ENCODE measurements around the gene LITAFD.

LITAFD gene

DNA sequence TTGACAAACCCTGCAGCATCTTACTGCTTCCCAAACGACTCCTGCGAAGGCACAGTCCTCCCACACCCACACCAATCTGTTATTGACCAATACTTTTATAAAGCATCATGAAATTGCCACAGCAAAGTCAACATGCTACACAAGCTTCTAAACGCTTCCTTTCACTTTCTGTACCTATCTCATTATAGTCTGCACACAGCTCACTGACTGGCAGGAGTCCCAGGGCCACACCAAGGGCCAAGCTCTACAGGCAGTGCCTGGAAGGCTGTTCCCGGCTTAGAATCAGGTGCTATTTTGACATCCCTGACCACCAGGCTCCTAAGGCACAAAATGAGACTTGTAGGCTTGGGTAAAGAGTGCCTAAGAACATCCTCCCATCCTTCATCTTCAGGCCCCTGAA, 42.1 kb downstream of the LITAFD start:
- no peak for DNase-seq

DNA sequence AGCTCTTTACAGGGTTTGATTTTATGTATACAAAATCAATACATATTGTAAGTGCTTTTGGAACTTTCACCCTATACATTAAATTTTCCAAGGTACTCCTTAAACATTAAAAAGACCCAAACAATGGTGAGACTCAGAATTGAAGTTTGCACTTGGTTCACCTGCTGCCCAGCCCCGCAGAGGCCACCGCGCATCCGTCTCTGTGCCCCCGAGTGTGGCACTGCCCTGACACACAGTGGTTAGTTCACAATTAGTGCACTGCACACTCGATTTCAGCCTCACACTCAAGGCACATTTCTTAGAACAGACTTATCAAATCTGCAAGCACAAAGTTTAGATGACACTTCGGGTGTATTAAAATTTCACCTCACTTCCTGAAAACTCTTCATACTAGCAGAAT, 43.3 kb downstream of the LITAFD start:
- no peak for DNase-seq

DNA sequence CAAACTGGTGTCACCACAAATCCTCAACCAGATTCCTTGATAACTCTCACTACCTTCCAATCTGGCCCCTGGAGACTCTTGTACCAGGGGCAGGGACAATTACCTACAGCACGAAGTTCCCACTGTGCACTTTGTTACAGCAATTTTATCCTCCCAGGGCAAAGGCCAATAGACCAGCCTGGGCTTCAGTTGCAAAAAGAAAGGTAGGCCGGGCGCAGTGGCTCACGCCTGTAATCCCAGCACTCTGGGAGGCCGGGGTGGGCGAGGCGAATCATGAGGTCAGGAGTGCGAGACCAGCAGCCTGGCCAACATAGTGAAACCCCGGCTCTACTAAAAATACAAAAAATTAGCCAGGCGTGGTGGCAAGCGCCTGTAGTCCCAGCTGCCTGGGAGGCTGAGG, 44.7 kb downstream of the LITAFD start:
- no peak for DNase-seq

DNA sequence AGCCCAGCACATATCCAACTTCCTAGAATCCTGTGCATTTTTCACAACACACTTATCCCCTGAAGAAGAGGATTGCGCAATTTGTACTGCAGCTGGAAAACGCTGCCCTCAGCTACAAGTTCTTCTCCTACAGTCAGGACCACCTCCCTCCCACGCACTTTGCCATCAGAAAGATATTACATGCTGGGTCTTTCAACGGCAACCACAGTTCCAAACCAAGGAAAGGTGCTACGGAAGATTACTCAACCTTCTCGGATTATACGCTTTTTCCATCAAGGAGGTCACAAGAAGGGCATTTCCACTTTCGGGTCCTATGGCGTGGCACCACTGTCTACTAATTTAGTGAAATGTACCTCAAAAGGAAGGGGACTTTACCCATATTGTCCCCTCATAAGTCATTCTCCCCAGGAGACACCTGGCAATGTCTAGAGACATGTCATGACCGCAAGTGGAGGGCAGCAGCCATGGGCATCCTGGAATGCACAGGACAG, 46.4 kb downstream of the LITAFD start:
- no peak for DNase-seq

DNA sequence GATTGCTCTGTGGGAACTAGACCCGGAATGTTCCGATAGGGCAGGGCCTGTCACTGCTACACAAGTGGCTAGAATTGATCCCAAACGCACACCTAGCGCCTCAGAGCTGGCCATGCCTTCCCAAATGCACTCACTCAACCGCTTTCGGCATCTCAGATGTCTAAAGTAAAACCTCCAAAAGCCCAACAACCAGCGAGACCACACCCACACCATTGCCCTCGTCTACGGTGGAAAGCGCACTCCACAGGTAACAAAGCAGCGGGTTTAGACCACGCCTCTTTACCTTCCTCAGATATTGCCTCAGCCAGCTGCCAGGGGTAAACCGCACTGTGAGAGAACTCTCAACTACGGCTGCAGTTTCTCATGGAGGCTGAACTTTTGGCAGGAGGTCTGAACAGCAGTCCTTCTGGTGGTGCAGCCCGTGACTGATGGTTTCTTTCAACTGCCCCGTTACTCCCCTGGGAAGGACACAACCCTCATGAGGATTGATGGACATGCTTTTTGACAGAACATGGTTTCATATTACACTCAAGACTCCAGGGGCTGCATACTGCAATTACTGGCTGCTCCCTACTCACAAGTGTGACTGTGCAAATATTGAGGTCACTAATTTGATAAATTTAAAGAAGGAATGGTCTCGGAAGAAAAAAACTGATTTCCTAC, 47.1 kb downstream of the LITAFD start:
- no peak for DNase-seq

DNA sequence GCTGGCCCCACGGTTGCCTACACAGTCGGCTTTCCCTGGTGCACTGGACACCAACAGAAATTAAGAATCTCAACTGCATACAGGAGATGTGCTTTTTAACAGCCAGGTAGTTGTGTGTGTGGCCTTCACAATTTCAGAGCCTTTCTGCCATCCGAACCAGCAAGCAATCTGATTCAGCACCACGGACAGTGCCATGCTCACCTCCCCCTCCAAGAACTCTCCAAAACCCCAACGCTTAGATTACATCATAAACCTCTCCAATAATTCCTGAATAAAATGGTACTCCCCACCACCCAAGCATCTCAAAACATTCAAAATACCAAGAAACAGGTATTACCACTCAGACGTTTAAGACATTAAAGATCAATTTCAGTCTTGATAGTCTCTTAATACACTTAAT, 49.7 kb downstream of the LITAFD start:
- peak; percentile 48 for DNase-seq

DNA sequence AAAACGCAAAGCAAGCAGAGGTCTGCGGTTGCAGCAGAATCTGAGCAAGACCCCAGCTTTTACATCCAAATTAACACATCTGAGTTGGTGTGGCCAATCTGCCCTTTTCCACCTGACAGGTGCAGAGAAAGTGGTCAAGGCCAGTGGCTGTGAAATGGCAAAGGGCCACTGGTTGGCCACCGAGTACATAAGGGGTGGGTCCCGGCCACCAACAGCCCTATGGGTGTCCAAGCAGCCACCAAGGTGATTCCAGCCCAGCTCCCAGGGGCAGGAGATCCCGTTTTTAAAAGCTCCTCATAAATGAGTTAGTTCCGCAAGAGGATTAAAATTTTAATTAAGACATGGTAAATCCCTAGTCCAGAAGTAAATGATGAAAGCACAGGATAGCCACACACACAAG, 52.5 kb downstream of the LITAFD start:
- DNase-seq: no peak
